AG08395 (cell line): Measurements from ENCODE around the gene RAB2B.
"Not testable (repeated sequence)": the region's sequence is repeated elsewhere in the genome, so short reads cannot be mapped to it uniquely, and the experiment has no call there.

Source experiments
- DNase-seq: peaks from one replicate; pipeline ENCODE4 v3.0.0; 2012; ENCODE audit warnings: mixed read lengths, low spot score

Gene RAB2B

DNA sequence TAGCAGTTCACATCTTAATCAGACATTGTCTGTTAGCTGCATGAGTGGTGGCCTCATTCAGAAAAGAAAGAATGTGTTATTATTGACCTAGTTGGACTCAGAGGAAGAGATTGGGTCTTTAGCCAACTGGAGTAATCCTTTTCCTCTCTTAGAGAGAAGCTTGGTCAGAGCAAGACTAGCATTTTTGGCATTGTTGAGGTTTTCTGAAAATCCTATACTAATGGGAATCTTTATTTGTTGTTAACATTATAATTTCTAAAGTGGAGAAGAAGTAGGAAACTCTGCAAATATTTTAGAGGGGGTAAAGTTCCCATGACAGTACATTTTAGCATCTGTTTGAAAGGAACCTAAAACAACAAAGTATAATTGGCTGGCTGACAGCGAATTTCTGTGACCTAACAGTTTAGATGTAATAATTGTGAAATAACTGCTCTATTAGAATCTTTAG, 9.9 kb upstream of the RAB2B start:
- DNase-seq: peak; percentile 77

DNA sequence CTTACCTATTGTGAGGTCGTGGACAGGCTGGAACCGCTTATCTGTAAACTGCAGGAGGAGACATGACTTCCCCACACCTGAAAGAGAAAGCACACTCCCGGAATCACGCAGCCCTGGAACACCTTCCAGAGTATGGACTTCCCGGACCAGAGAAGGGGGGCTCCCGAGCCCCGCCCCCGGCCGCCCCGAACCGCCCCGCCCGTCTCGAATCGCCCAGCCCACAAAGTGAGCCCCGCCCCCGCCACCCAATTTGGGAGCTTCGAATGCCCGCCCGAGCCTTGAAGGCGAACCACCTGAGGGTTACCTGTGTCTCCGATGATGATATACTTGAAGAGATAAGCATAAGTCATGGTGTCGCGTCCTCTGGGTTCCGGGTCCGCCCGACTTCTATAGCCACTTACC, 235 bp downstream of the RAB2B start:
- DNase-seq: peak; percentile 76

DNA sequence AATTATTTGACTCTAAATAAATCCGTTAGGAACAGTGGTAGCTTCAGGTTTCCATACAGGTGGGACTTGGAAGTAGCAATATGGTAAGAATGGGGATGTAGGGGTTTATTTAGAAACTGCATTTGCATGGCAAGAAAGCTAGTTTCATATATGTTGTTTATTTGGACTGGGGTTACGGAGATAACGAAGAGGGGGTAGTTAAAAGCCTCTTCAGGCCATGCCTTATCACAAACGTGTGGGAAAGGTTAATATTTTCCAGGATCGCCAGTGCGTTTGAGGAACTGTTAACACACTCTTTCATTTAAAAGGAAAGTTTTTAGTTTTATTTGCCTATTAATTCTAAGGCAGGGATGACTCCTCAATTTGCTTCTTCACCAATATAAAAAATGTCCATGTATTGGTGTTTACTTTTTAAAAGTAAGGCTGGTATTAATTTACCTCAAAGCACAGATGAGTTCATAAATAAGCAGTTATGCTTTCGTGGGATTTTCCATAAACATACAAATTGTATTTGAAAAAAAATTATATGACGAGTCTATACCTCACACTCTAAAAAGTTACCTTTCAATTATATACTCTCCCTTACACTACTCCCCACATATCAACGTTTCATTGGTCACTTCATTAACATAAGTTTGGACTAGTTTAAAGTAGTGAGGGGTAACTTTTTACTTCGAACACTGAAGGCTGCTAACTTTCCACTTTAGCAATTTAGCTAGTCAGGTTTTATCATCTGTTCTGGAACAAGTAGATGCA, 814 bp downstream of the RAB2B start:
- DNase-seq: no peak

DNA sequence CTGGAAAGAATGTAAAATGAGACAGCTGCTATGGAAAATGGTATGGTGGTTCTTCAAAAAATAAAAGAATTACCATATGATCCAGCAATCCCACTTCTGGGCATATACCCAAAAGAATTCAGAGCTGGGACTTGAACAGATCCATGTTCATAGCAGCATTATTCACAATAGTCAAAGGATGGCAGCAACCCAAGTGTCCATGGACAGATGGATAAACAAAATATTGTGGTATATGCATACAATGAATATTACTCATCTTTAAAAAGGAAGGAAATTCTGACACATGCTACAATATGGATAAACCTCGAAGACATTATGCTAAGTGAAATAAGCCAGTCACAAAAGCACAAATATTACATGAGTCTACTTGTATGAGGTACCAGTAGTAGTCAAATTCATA, 9.1 kb downstream of the RAB2B start:
- no peak for DNase-seq

DNA sequence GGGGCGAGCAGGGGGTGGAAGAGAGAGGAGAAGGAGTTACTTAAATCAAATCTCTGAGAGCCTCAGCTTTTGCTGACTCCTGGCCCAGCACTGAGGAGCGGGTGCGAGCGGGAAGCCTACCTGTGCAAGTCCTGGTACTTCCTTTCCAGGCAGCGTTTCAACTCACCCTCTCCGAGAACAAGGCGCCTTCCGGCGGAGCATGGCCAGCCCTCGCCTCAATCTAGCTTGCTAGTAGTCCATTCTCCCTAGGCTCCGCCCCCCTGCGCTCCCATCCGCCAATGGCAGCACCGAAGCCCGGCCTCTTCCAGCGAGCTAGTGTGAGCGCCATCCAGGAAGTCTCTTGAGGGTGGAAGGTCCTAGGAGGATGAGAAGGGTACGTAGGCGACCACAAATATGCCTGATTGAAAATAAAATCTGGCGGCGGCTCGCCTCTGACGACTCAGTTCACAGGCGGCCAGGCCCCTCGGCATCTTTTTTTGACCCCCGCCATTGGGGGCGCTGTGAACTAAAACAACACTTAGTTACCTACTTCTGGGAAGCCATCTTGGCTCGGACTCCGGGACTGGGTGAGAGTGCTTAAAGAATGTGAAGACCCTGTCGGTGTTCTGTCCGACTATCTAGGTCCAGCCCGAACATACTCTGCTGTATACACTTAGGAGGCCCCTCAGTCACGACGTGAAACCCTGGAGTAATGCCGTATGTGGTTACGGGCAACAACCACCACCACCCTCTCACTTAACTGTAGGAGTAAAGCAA, 20.7 kb downstream of the RAB2B start, which contains the start of gene CHD8:
Gene CHD8 (minus strand): TSS at position 212 of the 756 bp plus-strand sequence. CDS start 24,480 bp downstream, outside the sequence.
- peak; percentile 100 for DNase-seq

DNA sequence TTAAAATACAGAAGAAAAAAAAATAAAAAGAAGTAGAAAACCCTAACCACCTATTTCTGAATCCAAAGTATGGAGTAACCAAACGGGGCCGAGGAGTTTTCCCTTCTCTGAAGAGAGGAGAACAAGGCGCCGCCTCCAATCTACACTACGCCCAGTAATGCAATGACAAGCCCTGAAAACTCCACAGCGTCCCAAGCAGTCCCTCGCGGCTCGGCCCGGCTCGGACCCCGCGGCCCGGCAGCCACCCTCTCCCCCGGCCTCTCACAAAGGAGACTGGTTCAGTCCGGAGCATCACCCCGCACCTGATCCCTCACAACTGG, 21.2 kb downstream of the RAB2B start:
- DNase-seq: peak; percentile 33

DNA sequence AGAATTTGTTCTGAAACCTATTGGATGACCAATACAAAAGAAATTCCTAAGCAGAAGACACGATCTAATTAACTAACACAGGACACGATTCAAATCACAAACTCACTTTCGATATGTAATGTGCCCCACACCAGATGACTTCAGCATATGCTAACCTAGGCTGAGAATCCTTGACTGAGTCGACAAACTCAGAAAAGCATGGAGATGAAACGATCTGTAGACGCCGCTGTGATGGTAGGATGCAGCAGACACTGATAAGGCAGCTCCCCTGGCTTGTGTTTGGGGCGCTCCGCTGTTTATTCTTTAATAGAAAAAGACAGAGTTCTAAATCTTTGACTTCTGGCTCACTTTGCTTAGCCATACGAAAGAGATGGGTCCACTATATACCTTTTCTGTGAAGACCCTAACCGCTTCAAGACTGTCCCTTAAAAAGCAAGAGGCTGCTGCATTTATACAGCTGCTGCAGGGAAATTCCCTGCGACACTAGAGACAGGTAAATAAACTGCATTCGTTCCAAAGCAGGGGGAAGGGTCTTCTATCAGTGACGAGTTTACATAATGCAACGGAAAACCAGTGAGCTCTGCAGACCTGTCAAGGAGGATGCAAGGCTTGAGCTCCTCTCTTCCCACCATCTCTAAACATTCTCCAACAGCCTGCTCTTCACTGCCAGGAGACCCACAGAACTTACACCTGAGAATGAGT, 21.8 kb downstream of the RAB2B start:
- DNase-seq: peak; percentile 9

DNA sequence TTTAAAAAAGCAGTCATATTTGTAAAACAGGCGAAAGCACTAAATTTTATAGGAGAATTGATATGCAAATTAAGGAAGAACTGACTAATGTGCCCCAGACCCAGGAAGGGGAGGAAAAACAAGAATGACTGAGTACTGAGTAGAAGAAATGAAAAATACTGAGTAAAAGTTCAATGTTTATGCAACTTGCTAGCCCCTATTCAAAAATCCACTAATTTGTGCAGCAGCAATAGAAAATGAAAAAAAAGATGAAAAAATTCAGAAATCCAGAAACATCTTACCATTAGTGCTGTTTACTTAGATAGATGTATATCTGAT, 26.9 kb downstream of the RAB2B start:
- DNase-seq: no peak

DNA sequence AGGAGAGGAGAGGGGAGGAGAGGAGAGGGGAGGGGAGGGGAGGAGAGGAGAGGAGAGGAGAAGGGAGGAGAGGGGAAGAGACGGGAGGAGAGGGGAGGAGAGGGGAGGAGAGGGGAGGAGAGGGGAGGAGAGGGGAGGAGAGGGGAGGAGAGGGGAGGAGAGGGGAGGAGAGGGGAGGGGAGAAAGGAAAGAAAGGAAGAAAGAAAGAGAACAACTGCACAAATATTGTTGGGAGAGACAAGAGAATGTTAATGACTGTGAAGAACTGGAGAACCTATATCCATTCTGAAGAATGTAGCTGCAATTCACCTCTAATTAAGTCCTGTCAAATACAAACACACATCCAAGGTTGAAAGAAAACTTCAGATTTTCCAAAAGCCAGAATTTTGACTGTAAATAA, 34.1 kb downstream of the RAB2B start:
- DNase-seq: not testable (repeated sequence)

DNA sequence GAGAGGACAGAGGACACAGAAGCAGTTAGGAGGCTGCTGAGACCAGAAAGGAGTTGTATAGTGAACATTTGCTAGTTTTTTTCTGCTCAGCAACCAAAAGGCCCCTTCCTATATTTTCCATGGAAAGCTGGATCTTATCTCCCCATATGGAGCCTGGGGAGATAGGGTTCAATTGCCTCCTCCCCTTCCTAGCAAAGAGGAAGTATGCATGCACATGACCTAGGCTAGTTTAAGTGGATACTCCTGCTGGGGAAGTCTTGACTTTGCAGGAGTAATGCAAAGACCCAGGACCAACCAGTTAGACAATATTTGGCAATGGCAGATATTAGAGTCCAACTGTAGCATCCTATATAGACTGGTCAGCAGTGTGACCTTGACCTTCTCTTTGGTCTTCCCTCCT, 35.9 kb downstream of the RAB2B start:
- DNase-seq: no peak

DNA sequence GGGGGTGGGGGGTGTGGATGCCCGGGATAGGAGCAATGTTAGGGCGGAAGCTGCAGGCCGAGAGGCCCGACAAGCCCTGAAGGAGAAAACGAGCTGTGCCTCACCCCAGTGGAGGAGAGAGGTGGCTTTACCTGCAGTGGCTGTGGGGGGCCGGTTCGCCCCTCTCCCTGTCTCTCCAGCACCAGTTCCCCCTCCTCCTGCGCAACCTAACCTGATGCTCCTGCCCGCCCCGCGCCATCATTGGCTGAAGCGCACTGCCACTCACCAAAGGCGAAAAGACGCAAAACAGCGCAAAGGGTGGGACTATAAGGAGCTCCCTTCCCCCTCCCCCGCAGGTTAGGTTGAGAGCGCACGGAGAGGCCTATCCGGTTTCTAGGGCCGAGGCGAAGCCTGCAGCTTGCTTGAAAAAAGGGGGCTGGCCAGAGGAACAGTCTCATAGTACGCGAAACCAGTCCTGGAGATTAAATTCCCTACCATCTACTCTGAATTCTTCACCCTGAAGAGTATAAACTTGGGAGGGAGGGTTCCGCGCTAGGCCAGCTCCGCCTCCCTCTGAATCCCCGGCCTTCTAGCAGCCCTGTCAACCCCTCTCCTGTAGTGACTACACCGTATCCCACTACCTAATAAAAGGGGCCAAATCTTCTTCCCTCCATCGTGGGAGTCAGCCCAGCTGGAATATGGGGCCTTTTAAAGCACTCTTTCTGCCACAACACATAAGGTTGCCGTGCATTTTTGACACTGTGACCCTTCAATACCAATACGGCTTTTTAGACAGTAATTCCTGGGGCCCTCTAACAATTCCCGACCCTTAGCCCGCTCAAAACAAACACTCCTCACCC, 39.5 kb downstream of the RAB2B start:
- peak; percentile 98 for DNase-seq

DNA sequence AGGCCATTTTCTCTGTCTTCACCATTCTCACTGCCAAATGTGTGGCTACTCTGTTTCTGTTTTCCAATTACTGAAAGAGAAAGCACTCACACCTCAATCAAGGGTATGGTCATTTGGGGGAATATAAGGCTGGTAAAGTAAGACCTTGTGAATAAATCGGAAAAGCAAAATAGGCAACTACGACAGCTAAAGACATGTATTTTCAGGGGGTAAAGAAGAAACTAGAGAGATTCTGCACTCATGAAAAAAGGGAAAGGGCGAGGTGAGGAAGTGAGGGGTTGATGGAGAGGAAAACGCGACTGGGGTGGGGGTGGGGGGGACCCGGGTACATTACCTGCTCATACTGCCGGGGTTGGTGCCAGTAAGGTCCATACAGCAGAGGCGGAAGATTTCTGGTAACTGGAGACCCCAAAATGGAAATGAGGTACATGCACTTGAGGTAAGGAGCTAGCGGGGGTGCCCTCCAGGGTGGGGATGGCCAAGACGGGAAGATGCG, 40.1 kb downstream of the RAB2B start:
- no peak for DNase-seq

DNA sequence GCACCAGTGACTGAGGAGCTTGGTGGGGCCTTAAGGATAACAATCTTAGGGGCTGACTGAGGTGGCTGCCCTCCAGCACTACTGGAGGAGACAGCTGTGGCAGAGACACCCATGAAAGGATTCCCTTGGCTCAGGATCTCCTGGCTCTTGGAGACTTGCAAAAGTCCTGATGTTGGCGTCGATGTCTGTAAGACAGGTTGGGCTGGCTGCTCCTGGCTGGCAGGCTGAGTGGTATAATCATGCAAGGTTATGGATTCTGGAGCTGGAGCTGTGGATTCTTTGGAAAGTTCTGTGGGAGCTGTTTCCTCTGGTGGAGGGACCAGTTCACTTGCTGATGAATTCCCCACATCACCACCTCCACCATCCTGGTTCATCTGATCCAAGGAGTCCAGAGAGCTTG, 45.6 kb downstream of the RAB2B start:
- no peak for DNase-seq

DNA sequence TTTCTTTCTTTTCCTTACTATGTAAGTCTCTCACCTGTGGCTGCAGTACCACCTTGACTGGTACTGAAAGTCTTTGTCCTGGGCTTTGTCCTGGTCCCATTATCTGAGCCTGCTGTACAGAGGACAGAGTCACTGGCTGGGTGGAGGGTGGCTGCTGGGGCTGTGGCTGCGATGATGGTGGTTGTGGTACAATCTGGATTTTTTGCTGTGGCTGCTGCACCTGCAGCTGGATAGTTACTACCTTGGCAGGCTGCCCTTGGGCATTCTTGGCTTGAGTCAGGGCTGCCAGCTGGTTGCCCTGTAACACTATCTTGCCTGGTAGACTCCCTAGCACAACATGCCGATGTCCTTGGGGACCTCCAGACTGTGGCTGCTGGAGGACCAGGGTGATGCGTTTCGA, 47.8 kb downstream of the RAB2B start:
- no peak for DNase-seq

DNA sequence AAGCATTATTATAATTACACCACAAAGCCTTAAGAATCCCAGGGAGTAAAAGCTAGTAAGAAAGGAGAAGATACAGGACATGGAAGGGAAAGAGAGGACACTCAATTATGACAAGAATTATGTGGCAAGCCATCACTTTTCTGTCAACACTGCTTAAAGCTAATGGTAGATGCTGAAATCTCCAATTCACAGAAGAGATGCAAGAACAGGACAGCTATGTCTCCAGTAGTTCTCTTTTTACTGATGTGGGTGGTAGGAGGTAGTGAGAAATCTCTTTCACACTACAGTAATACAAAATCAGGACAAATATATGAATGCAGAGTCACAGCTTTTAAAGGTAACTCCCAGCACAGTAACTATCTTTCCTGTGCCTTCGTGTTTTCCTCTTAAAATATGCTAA, 50.1 kb downstream of the RAB2B start:
- DNase-seq: no peak

DNA sequence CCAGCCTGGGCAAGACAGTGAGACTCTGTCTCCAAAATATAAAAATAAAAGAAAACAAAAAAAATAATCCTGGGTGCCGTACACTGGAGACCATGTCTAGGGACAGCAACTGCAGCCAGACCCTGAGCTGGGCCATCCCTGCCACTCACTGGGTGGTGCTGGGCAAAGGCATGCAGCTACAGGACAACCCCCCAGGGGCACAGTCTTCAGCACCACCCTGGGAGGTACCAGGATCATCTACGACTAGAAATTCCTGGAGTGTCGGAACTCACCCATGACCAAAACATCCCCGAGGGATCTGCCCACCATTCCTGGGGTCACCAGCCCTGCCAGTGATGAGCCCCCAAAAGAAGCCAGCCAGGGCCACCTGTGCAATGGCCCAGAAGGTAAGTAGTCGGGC, 57.2 kb downstream of the RAB2B start:
- no peak for DNase-seq

DNA sequence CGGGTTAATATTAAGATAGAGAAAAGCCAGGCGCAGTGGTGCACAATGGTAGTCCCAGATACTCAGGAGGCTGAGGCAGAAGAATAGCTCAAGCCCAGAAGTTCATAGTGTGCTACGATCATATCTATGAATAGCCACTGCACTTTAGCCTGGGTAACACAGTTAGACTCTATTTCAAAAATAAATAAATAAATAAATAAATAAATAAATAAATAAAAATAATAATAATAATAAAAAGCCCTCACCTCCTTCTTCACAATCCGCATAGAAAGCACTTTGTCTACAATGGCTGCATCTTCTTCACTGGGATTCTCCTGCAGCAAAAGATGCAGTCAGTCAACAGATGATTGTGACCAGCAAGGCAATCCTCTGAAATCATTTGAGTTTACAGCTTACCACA, 61.4 kb downstream of the RAB2B start:
- no peak for DNase-seq

DNA sequence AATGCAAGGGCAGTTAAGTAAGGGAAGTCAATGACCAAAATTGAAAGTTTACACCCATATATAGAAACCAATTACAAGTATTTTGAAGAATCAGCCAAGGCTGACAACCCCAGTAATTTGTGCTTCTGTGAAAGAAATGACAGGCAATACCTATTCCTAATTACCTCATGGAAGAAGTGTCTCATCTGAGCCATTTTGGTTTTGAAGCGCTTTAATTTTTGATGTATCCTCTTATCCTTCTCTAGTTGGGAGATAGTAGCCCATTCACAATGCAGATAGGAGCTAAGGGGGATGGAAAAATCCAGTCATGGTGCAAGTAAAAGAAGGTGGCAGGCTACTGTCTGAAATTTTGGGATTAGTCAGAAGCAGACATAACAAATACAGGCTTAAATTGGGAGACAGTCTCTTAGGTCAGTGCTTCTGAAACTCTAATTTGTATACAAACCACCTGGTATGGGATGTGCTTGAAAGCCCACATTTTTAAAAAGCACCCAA, 62.6 kb downstream of the RAB2B start:
- no peak for DNase-seq
